Left hindlimb (tissue), 1 donor: Measurements from ENCODE around the gene OR2AP1.
"Not testable (repeated sequence)": the region's sequence is repeated elsewhere in the genome, so short reads cannot be mapped to it uniquely, and the experiment has no call there.

Experiments used
- DNase-seq: peaks from one replicate; pipeline ENCODE4 v3.0.0-alpha.2; 2018

The OR2AP1 gene

DNA sequence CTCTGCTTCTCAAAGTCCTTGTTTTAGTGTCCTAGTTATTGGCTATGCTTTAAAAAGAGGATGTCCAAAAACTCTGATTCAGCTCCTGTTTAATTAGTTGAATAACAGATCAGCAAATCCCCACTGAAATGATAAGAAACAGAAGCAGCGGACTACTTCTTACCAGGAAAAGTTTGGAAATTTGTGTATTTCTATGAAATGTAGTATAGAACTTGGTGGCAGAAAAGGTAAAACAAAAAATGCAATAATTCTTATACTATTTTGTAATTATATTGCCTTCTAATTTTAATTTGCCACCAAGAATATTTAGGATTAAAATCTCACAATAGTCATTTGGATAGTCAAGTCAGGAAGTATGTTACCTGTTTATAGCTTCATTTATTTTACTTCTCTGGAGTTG lies at the start of gene OR2AP1:
Gene OR2AP1, plus strand, starts transcription at position 301 of the 400 bp plus-strand sequence. CDS start 1,947 bp downstream, outside the sequence.
- no peak for DNase-seq

DNA sequence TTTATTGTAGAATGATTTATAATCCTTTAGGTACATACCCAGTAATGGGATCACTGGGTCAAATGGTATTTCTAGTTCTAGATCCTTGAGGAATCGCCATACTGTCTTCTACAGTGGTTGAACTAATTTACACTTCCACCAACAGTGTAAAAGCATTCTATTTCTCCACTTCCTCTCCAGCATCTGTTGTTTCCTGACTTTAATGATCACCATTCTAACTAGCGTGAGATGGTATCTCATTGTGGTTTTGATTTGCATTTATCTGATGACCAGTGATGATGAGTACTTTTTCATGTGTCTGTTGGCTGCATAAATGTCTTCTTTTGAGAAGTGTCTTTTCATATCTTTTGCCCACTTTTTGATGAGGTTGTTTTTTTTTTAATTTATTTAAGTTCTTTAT lies 24.0 kb upstream of the OR2AP1 start:
- DNase-seq, result not testable (repeated sequence)

DNA sequence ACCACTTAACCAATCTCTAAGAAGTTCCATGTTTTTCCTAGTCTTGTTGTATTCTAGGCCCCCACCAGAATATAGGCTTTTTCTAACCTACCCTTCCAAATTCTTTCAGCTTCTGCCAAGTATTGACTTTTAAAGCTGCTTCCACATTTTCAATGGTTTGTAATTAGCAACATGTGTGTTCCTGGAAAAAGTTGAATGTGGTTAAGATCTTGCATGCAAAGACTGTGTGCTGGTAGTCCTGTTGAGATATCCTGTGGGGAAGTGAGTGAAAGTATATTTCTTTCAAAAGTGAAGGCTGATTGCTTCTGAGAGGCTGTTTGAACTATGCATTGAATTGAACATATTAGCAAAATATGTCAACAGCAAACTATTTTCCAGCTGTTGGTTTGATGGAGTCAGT lies 23.5 kb upstream of the OR2AP1 start:
- DNase-seq, result no peak

- no peak for DNase-seq
These were observed 23.0 kb upstream of the OR2AP1 start, which contains the start of gene OR6C4 for GRCh38 chr12:55549302-55549701. TSS of gene OR6C4 (plus strand) at chr12:55549602. CDS start at chr12:55551227, 1,625 bp downstream.

GRCh38 chr12:55554296-55554695 lies 18.0 kb upstream of the OR2AP1 start:
- no peak for DNase-seq

- not testable (repeated sequence) for DNase-seq
These were observed 2.2 kb upstream of the OR2AP1 start for GRCh38 chr12:55570060-55570459.

GRCh38 chr12:55570689-55571088 lies 1.6 kb upstream of the OR2AP1 start:
- not testable (repeated sequence) for DNase-seq

DNA sequence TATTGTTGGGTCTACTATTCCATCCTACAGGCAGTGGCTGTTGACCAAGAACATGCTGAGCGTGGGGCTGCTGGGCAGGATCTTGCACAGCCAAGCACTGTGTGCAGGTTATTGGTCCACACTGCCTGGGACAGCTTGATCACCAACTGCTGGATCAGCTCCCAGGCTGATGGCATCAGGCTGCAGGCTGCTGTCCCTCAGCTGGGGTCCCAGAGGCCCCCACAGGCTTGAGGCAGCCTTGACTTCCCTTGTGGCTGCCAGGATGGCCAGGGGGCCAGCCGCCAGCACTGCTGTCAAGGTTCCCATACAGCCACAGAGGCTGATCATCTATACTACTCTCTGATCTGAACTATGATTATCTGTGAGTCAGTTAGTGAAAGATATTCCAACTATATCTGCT lies 9.8 kb downstream of the OR2AP1 start:
- no peak for DNase-seq

GRCh38 chr12:55585817-55586216 lies 13.5 kb downstream of the OR2AP1 start:
- DNase-seq, result no peak

DNA sequence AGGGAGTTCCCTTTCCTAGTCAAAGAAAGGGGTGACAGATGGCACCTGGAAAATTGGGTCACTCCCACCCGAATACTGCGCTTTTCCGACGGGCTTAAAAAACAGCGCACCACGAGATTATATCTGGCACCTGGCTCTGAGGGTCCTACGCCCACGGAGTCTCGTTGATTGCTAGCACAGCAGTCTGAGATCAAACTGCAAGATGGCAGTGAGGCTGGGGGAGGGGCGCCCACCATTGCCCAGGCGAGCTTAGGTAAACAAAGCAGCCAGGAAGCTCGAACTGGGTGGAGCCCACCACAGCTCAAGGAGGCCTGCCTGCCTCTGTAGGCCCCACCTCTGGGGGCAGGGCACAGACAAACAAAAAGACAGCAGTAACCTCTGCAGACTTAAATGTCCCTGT lies 17.9 kb downstream of the OR2AP1 start:
- DNase-seq, result not testable (repeated sequence)

DNA sequence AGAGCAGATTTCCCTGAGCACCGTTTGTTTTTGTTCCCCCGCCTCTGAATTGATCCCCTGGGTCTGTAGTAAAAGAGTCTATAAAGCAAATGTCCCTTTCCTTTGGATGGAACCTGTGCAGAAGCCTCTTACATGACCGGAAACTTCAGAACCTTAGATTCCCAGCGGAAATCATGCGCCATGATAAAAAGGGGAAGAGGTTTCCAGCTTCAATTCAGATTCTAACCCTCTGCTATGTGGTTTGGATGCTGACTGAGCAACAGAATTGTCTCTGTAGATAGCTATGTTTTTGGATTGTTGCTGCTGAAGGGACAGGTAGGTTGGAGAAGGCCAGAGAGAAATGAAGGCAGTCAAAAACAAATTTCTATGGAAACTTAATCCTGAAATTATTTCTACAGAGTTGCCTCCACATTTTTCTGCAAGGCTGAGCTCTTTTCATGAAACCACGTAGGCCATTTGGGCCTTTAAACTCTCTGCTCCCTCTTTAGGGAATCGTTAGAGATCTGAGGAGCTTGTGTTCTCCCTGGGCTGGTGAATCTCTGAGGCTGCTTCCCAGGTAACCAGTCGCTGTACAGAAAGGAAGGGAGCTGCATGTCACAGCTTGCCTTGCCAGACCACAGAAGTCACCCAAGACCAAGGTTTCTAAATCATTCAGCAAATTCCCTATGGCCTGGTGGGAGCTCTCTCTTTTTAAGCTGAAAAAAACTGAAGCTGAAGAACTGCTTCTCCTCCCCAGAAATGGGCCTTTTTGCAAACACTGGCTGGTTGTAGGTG lies 35.7 kb downstream of the OR2AP1 start:
- DNase-seq, result no peak

- no peak for DNase-seq
These were observed 38.3 kb downstream of the OR2AP1 start for GRCh38 chr12:55610598-55610997.

GRCh38 chr12:55612646-55613045 lies 40.4 kb downstream of the OR2AP1 start:
- DNase-seq, result no peak

DNA sequence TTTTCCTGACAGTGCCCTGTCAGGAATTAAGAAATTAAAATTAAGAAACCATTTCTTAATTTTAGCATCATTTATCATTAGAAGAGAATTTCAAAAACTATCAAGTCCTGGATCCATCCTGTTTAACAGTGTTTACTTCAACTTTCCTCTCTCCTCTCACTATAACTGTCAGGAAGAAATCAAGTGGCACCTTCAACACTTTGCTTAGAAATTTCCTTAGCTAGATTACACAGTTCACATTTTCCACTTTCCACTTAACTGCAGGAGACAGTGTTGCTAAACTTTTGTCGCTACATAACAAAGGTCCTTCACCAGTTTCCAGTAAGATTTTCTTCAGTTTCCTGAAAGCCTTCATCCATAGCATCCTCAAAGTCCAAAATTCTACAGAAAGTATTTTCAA lies 42.5 kb downstream of the OR2AP1 start:
- DNase-seq, result no peak

DNA sequence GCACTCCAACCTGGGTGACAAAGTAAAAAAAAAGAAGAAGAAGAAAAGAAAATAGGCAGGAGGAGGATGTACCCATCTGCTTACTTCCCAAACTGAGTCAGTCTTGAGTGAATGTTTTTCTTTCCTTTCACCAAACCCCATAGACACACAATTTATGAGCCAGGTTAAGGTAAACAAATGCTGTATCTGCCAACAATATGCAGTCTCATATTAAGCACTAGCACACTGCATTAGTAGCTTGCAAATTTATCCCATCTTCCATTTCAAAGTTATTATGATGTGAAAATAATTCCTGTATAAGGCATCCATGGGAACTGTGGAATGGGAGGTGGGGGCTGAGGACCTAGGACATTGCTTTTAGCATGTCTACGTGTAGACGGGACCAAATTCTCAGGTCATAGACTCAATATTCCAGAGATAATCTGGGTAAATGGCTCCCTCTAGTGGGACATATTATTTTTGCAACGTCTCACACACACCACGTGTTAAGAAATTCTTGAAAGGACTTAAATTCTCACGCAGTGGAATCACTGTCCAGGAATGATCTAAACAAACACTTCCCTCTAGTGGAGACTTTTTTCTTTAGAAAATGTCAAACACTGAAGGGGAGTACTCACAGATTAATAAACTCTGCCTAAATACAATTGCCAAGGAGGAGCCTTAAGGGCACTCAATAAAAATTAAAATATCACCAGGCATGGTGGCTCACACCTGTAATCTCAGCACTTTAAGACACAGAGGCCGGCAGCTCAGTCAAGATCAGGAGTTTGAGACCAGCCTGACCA lies 47.3 kb downstream of the OR2AP1 start:
- peak; percentile 50 for DNase-seq

- DNase-seq, result no peak
These were observed 51.8 kb downstream of the OR2AP1 start for GRCh38 chr12:55624056-55624455.
